Measurements from ENCODE around the gene HSPA4L.

Gene HSPA4L

GRCh38 chr4:127856196-127856812 is 74.2 kb downstream of the HSPA4L start:
- in situ Hi-C loops (cut with MboI; ENCODE audit: low pct_unique_long_range_greater_than_20kb, low sequenced_read_pairs) = no loop called here
- DNase-seq = no peak

GRCh38 chr4:127856813-127857447 is 74.8 kb downstream of the HSPA4L start:
- no peak for DNase-seq
- in situ Hi-C loops (cut with MboI; ENCODE audit: low pct_unique_long_range_greater_than_20kb, low sequenced_read_pairs) = no loop called here

- DNase-seq = no peak
- in situ Hi-C loops (cut with MboI; ENCODE audit: low pct_unique_long_range_greater_than_20kb, low sequenced_read_pairs) = no loop called here
Measured at GRCh38 chr4:127857641-127858040, 75.5 kb downstream of the HSPA4L start.

GRCh38 chr4:127868196-127868595 is 86.1 kb downstream of the HSPA4L start:
- in situ Hi-C loops (cut with MboI; ENCODE audit: low pct_unique_long_range_greater_than_20kb, low sequenced_read_pairs) = no loop called here

GRCh38 chr4:127870281-127870680 is 88.2 kb downstream of the HSPA4L start:
- in situ Hi-C loops (cut with MboI; ENCODE audit: low pct_unique_long_range_greater_than_20kb, low sequenced_read_pairs) = no loop called here
- DNase-seq = no peak

More at GRCh38 chr4:127868196-127868595, 86.1 kb downstream of the HSPA4L start:
- no peak for DNase-seq

- DNase-seq = no peak
Measured at GRCh38 chr4:127870688-127871087, 88.6 kb downstream of the HSPA4L start.

GRCh38 chr4:127875791-127876190 is 93.7 kb downstream of the HSPA4L start:
- no peak for DNase-seq
- in situ Hi-C loops (cut with MboI; ENCODE audit: low pct_unique_long_range_greater_than_20kb, low sequenced_read_pairs) = no loop called here

More at GRCh38 chr4:127870688-127871087, 88.6 kb downstream of the HSPA4L start:
- in situ Hi-C loops (cut with MboI; ENCODE audit: low pct_unique_long_range_greater_than_20kb, low sequenced_read_pairs) = no loop called here

- DNase-seq = peak; percentile 97
Measured at GRCh38 chr4:127880763-127881562, 98.8 kb downstream of the HSPA4L start, which contains the start of gene PLK4. Gene PLK4, plus strand, starts transcription at chr4:127880893. Its CDS starts 242 bp downstream, at chr4:127881135.

GRCh38 chr4:127881563-127881864 is 99.4 kb downstream of the HSPA4L start:
- no peak for DNase-seq
- in situ Hi-C loops (cut with MboI; ENCODE audit: low pct_unique_long_range_greater_than_20kb, low sequenced_read_pairs) = no loop called here

More at GRCh38 chr4:127880763-127881562, 98.8 kb downstream of the HSPA4L start, which contains the start of gene PLK4:
- in situ Hi-C loops (cut with MboI; ENCODE audit: low pct_unique_long_range_greater_than_20kb, low sequenced_read_pairs) = no loop called here

- no peak for DNase-seq
- in situ Hi-C loops (cut with MboI; ENCODE audit: low pct_unique_long_range_greater_than_20kb, low sequenced_read_pairs) = no loop called here
Measured at GRCh38 chr4:127888559-127888958, 106.4 kb downstream of the HSPA4L start.

- in situ Hi-C loops (cut with MboI; ENCODE audit: low pct_unique_long_range_greater_than_20kb, low sequenced_read_pairs) = no loop called here
Measured at GRCh38 chr4:127889903-127890302, 107.8 kb downstream of the HSPA4L start.

More at GRCh38 chr4:127889903-127890302, 107.8 kb downstream of the HSPA4L start:
- DNase-seq = no peak
